ENCODE data around the gene GJC2.

Gene GJC2

DNA sequence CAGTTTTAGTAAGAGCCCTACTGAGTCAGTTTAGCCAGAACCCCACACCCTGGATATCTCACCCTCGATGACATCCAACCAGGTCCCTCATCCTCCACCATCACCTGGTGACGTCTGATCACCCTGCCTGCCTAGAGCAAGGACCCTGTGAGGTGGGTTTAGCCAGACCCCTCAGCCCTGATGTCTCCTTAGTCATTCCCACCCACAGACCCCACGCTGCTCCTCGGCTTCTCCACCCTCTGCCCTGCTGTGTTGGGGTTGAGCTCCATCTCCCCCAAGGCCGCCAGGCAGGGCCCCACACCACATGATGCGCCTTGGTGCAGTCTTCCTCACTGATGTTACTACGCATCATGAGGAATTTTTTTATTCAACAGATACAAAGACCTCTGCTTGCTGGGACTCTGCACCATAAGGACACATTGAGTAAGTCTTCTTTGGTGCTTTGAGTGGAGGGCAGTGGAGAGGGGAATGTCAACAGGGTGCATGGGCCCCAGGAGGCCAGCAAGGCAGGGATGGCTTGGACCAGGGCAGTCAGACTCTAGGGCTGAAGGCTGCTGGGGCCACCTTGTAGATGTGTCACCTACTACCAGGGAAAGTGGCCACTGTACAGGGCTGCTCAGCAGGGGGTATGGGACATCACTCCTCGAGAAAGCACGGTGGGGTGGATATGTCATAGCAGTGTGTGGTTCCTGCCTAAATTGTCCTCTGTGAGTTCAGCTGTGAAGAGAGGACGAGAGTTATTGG is 14.2 kb downstream of the GJC2 start:
- no peak for DNase-seq (ENCODE audit: low spot score)
- TF ChIP-seq, protein P1, sequence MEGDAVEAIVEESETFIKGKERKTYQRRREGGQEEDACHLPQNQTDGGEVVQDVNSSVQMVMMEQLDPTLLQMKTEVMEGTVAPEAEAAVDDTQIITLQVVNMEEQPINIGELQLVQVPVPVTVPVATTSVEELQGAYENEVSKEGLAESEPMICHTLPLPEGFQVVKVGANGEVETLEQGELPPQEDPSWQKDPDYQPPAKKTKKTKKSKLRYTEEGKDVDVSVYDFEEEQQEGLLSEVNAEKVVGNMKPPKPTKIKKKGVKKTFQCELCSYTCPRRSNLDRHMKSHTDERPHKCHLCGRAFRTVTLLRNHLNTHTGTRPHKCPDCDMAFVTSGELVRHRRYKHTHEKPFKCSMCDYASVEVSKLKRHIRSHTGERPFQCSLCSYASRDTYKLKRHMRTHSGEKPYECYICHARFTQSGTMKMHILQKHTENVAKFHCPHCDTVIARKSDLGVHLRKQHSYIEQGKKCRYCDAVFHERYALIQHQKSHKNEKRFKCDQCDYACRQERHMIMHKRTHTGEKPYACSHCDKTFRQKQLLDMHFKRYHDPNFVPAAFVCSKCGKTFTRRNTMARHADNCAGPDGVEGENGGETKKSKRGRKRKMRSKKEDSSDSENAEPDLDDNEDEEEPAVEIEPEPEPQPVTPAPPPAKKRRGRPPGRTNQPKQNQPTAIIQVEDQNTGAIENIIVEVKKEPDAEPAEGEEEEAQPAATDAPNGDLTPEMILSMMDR (IDR thresholded peaks at IDR 0.05; ENCODE audit: extremely low read depth, missing control alignments), result no peak

- DNase-seq (ENCODE audit: low spot score), result no peak
- TF ChIP-seq, protein P1 (IDR thresholded peaks at IDR 0.05; ENCODE audit: extremely low read depth, missing control alignments), result no peak
These were observed 15.0 kb downstream of the GJC2 start for GRCh38 chr1:228164561-228165371.

GRCh38 chr1:228165372-228166169 is 15.8 kb downstream of the GJC2 start, which contains the start of gene IBA57:
Gene IBA57, plus strand, starts transcription at chr1:228165804. Its CDS starts 13 bp downstream, at chr1:228165817.
- DNase-seq (ENCODE audit: low spot score), result peak; percentile 99
- TF ChIP-seq, protein P1 (IDR thresholded peaks at IDR 0.05; ENCODE audit: extremely low read depth, missing control alignments), result peak; percentile 95

- TF ChIP-seq, protein P1 (IDR thresholded peaks at IDR 0.05; ENCODE audit: extremely low read depth, missing control alignments), result no peak
- DNase-seq (ENCODE audit: low spot score), result peak; percentile 74
These were observed 16.6 kb downstream of the GJC2 start for GRCh38 chr1:228166170-228166936.

- TF ChIP-seq, protein P1 (IDR thresholded peaks at IDR 0.05; ENCODE audit: extremely low read depth, missing control alignments), result no peak
- no peak for DNase-seq (ENCODE audit: low spot score)
These were observed 19.0 kb downstream of the GJC2 start for GRCh38 chr1:228168563-228169270.

DNA sequence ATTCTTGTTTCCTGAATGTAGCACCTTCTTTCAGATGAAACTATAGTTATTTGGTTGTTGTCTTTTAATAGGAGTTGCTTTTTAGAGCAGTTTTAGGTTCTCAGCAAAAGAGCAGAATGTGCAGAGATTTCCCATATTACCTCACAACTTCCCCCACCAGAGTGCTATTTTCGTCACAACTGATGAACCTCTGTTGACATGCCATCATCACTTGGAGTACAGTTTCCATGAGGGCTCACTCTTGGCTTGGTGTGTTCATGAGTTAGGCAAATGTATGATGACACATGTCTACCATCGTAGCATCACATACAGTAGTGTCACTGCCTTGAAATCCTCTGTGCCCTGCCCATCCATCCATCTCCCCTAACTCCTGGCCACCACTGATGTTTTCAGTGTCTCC is 19.6 kb downstream of the GJC2 start:
- TF ChIP-seq, protein P1 (IDR thresholded peaks at IDR 0.05; ENCODE audit: extremely low read depth, missing control alignments), result no peak
- no peak for DNase-seq (ENCODE audit: low spot score)
